ENCODE measurements around the gene CLEC16A.

Gene CLEC16A

GRCh38 chr16:11071829-11072228, 127.5 kb downstream of the CLEC16A start:
- DNase-seq: no peak

DNA sequence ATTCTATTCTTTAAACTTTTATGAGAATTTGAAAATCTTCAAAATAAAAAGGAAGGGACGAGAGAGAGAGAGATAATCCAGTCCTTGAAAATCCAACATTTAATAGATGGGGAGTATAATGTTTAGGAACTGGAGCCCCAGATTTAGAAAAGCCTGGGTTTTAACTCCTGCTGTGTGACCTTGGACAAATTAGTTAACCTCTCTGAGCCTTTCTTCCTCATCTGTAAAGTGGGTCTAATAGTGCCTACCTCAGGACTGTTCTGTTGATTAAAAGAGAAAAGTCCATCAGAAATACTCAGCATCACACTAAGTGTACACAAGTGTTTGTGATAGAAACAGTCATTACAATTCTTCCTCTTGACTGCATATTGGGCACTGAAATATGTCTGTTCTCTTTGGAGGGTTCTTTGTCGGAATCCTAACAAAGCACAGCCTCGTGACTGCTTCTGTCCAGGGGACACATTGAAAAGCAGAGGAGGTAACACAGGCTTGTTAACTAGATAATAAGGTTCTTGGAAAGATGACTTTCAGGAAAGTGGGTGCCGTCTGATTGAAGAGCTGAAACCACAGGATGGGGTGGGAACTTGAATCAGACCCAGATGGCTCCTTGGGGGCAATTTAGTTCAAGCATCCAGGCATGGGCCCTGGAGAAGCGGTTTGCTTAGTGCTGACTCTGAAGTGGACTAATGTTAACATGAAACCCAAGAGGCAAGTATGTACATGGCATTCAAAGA, 128.2 kb downstream of the CLEC16A start:
- no peak for DNase-seq

GRCh38 chr16:11073407-11073999, 129.1 kb downstream of the CLEC16A start:
- DNase-seq: no peak

DNA sequence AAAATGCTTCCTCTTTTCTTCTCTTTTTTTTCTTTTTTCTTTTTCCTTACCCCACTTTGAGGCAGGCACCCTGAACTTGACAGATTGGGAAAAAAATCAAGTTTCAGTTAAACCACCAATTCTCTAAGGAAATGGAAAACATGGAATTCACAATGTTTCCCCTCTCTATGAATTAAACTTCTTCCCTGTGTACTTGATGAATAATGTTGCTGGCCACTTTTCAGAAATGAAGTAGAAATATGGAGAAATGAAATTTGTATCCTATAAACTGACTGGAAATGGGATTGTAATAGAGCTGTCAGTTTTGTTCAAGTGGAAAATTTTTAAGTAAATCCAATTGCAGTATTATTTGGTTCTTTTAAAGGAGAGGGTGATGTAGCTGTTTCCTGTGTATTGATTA, 129.8 kb downstream of the CLEC16A start:
- DNase-seq: no peak

DNA sequence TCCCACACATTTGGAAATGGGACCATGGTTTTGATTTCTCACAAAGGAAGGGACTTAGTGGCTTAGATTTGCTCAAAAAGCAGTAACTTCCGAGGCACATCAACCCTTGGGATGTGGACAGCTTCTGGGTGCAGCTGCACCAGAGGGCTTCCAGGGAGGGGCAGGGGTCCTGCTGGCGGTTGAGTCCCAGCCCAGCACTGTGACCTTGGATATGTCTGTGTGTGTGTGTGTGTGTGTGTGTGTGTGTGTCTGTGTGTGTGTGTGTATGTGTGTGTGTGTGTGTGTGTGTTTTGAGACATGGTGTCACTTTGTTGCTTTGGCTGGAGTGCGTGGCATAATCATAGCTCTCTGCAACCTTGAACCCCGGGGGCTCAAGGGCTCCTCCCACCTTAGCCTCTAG, 130.8 kb downstream of the CLEC16A start:
- DNase-seq: no peak

GRCh38 chr16:11076259-11077018, 132.1 kb downstream of the CLEC16A start:
- DNase-seq: peak; percentile 8 to 10

DNA sequence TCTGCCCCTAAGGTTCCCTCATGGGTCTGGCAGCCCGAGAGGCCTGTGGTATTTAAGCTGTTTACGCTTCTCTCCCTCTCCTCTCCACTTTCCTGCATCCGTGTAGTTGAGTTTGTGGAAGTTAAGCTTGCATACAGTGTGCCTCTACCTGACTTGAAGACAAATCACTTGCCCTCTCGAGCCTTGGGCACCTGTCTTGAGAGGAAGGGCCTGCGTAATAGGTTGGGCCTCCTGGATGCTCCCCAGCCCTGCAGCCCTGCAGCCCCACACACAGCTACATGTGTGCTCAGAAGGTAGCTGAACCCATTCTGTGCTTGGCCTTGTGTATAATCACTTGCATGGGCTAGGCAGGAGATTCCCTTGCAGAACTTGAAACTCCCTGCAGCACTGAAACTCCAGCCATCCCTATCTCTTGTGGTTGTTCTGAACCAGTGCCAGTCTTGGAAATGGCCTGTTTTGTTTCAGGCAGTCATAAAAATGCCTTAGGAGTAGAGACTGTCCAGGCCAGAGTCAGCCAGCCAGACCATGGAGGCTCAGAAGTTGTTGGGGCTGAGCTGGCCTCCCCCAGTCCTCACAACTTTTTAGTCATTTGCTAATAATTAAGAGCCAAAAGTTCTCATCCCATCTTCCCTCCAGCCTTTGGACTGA, 134.6 kb downstream of the CLEC16A start:
- no peak for DNase-seq

DNA sequence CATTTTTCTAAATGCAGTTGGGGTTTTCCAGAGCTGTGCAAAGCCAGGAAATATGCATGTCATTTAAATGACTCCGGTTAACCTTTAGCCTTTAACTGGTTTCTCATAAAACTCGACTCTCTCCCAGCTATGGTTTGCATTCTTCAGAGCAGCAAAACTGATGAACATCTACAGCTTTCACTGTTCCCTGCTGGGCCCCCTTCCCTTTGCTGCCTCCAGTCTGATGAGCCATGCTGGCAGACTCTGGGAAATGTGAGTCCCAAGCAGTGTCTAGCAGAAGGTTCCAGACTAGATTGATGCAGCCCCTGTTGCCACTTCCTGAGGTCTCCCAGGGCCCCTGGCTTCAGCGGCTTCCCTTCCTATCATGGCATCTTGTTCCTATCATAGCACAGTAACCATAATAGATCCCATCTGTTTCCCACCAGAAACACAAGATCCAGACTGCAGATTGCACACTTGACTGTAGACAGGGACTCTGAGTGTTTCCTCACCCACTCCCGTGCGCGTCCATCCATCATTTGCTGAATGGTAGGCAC, 135.4 kb downstream of the CLEC16A start:
- DNase-seq: no peak

- DNase-seq: no peak
Observed at GRCh38 chr16:11080327-11080967, 136.1 kb downstream of the CLEC16A start.

DNA sequence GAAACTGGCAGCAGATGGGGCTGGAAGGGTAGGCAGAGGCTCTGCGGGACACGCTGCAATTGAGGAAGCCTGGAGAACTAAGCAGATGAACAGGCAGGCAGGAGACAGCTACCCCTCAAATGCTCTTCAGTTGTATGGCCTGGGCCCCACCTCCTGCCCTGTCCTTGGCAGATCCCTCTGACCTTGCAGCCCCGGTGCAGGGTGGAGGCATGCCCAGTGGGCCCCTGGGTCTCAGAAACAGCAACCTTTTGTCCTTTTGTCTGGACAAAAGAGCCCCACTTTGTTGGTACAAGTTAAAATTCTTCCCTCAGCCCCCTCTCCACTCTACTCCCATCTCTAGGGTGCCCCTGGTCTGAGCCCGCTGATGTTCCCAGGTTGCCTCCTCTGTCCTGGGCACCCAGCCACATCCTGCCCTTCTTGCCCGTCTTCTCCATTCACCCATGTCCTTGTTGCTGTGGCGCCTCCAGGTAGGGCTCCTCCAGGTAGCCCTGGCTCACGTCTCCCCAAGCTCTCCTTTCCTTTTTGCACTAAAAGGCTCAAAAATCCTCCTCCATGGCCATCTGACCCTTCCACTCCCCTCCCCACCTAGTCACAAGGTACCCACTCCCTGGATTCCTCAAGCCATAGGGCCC, 136.8 kb downstream of the CLEC16A start:
- DNase-seq: no peak

GRCh38 chr16:11082108-11082859, 137.9 kb downstream of the CLEC16A start:
- no peak for DNase-seq

GRCh38 chr16:11082860-11083388, 138.6 kb downstream of the CLEC16A start:
- no peak for DNase-seq

DNA sequence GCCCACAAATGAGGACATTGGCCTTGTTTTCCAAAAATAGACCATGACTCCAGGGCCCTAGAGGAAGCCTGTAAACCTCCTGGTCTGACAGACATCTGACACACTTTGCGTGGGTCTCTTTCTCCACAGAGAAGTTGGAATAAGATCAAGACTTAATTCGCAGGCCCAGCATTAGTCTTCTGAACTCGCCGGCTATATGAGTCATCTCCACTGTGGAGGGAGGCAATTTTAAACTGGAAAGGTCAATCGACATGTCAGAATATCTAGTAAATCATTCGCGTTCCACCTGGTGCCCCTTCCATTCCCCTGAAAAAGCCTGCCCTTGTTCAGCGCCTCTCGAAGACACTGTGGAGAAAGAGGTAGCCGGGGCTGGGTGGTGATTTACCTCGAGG, 140.1 kb downstream of the CLEC16A start:
- no peak for DNase-seq

GRCh38 chr16:11084876-11085485, 140.6 kb downstream of the CLEC16A start:
- no peak for DNase-seq

DNA sequence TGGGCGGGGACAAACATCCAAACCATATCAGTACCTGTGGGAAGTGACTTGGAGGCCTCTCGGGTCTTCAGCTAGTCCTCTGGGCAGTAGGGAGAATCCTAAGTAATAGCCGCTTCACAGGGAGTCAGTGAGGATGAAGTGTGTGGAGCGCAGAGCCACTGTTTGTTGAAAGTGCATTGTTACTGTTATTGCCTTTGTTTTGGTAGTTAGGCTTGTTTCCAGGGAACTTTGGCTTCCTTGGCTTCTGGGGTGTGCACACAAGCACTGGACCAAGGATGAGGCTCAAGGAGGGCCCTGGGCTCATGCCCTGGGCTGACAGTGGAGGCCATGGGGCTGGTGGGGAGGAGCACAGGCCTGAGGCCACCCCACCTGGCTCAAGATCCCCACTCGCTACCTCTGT, 141.6 kb downstream of the CLEC16A start:
- DNase-seq: no peak

- no peak for DNase-seq
Observed at GRCh38 chr16:11087691-11088073, 143.3 kb downstream of the CLEC16A start.

DNA sequence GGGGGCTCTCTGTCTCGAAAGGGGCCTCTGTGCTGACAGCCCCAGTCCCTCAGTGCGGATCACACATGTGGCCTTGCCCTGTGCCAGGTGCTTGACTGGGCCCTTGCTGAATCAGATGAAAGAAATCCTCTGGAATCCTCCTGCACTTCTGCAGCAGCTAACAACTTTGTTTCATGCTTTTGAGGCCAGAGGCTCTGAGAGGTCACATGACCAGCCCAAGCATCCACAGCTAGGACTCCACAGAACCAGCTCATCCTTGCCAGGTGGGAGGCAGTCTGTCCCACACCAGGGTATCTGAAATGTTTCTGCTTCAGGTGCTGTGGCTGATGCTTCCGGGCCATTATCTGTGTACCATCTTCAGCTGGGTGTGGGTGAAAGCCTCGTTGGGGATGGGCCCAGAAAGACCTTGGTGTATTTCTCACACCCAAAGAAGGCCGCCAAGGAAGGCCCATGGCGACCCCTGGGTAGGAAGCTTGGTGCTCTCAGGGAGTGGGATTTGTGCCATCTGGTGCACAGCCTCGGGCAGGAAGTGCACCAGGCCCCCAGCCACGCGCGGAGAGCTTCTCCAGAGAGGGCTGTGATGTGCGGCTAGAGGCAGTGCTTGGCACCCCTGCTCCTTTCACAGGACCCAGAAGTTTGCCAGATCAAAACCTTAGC, 143.8 kb downstream of the CLEC16A start:
- DNase-seq: peak in 1 of 2 donors; percentile 21

DNA sequence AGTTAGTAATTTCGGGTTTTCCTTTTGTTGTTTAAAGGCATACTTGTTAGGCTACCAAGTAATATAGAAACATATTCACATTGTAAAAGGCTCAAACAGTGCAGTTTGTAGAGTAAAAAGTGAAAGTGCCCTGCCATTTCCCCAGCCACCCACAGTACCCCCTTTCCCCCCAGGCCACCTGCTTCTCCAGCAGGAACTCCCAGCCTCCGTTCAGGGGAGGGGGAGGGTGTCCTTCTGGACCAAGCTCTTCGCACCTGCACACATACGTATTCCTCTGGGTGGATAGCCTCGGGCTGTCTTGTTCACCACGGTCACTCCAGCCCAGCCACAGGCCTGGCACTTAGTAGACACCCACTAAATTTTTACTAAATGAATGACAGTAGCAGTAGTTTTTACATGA, 144.5 kb downstream of the CLEC16A start:
- DNase-seq: no peak

DNA sequence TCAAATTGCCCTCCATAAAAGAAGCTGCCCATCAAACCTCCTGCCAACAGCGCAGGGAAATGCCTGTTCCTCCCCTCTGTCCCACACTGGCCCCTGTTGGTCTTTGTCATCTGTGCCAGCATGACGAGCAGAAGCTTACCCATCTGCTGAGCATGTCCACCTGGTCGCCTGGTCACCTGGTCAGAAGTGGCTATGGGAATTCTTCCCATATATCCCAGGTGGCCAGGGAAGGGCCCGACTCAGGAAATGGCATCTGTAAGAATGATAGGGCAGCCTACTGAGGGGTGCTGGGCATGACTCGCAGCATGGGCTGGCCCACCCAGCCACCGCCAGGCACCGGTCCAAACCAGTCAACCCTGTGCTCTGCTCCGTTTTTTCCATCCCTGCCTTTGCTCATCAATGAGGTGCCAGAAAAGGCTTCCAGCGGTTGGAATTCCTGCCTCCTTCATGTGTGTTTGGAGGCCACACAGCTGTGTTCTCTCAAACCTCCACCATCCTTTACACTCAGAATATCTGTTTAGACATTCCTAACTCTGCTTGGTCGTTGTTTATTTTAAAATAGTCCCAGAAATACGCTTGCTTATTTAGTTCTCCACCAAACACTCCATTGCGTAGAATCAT, 145.2 kb downstream of the CLEC16A start:
- DNase-seq: no peak

DNA sequence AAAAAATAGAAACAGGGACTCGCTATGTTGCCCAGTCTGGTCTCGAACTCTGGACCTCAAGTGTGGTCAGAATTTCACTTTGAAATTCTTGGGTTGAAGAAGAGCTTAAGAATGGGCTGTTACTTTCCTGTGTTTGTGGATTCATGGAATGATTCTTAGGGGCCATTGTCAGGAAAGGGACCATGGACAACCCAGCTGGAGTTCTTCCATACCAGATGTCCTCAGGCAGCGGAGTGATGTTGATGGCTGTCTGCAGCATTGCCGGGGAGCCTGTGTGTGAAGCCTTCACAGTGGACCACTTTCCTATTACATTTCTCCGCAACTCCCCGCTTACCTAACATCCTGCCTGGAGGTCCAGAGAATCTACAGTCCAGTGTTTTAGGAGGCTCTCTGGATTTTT, 145.9 kb downstream of the CLEC16A start:
- DNase-seq: no peak

All from CD4-positive, alpha-beta T cell treated with Interleukin-1 beta for 1 hour (primary cell).